ENCODE data around the gene TAF4. TPM values are rescaled to one million over a fixed set of nuclear protein-coding genes. Genes with fewer than 3 reads are reported as not detected.

Gene TAF4
- total RNA-seq, 4 donors from 2014 or later: 21.1 to 40.6 (median 22.1) TPM

DNA sequence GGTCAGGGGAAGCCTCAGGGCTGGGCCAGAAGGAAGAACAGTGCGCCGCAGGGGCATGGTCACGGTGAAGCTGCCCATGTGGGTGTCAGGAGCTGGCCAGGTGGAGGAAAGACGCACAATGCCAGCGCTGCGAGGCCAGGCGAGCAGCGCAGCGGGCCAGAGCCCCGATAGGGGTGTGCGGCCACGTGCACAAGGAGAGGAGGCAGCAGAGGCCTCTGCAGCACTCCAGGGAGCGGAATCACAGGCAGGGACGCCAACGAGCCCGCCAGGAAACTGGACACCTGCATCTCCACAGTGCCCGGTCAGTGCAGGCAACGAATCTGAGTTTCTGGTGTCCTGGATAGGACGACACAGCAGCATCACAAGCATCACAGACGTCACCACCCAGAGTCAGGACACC, 35.7 kb downstream of the TAF4 start:
- no peak for DNase-seq (ENCODE audit: low spot score in 2 of 2)
- no peak overlapping the region for H3K4me3 ChIP-seq (ENCODE audit: low read depth, poor library complexity, severe bottlenecking)
- TF ChIP-seq CTCF (IDR thresholded peaks at IDR 0.05) (no peak), POLR2A (IDR thresholded peaks at IDR 0.05) (no peak)
- 93 to 96% methylated on average over 20 of the region's 20 CpGs for WGBS, 2 donors
- intact Hi-C loops (cut with DNase I; ENCODE audit: low total_unique reads): no loop called here

DNA sequence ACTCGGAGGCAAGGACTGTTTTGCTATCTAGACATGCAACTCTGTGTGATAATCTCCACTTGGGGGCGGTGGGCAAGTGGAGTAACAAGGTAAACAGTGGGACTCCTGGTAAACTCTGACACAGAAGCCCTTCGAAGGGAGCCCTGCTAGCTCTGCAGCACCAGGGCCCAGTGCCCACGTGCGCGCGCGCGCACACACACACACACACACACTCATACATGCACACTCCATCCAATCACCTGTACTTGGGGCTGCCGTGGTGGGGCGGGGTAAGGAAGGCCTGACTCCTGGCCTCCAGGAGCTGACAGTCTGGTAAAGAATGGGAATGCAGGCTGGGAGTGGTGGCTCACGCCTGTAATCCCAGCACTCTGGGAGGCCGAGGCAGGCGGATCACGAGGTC, 36.4 kb downstream of the TAF4 start:
- no peak overlapping the region for H3K4me3 ChIP-seq (ENCODE audit: low read depth, poor library complexity, severe bottlenecking)
- no peak for DNase-seq (ENCODE audit: low spot score in 2 of 2)
- WGBS, 2 donors: 80 to 88% methylated on average over 11 to 15 of the region's 15 CpGs
- TF ChIP-seq CTCF (IDR thresholded peaks at IDR 0.05) (no peak), POLR2A (IDR thresholded peaks at IDR 0.05) (no peak)
- intact Hi-C loops (cut with DNase I; ENCODE audit: low total_unique reads): no loop called here

GRCh38 chr20:62028384-62028783, 37.3 kb downstream of the TAF4 start:
- TF ChIP-seq POLR2A (IDR thresholded peaks at IDR 0.05): no peak
- TF ChIP-seq CTCF (IDR thresholded peaks at IDR 0.05): no peak
- intact Hi-C loops (cut with DNase I; ENCODE audit: low total_unique reads): no loop called here
- DNase-seq (ENCODE audit: low spot score in 2 of 2): no peak
- 88 to 91% methylated on average over 14 of the region's 14 CpGs for WGBS, 2 donors
- H3K4me3 ChIP-seq (ENCODE audit: low read depth, poor library complexity, severe bottlenecking): no peak overlapping the region

GRCh38 chr20:62027698-62028321, 37.9 kb downstream of the TAF4 start:
- 88 to 90% methylated on average over 12 of the region's 12 CpGs for WGBS, 2 donors
- H3K4me3 ChIP-seq (ENCODE audit: low read depth, poor library complexity, severe bottlenecking): no peak overlapping the region
- no peak for TF ChIP-seq POLR2A (IDR thresholded peaks at IDR 0.05)
- TF ChIP-seq CTCF (IDR thresholded peaks at IDR 0.05): no peak
- intact Hi-C loops (cut with DNase I; ENCODE audit: low total_unique reads): no loop called here
- DNase-seq (ENCODE audit: low spot score in 2 of 2): no peak

DNA sequence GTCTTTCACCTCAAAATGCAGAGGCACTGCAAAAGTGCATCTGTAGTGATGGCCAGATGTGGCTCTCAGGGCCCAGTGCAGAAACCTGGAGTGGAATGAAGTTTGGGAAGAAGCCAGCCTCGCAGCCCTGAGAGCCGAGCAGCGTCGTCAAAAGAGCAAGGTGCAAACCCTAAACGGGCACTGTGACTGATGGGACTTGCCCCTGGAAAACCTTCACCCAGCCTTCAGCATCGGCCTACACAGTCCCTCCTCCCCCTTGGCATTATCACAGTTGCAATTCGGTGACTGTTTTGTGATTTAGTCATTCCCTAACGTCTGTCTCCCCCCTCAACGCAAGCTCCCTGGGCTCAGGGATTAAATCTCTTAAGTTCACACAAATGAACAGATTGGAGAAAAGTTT, 38.6 kb downstream of the TAF4 start:
- no peak for DNase-seq (ENCODE audit: low spot score in 2 of 2)
- 62 to 66% methylated on average over 9 of the region's 9 CpGs for WGBS, 2 donors
- no peak overlapping the region for H3K4me3 ChIP-seq (ENCODE audit: low read depth, poor library complexity, severe bottlenecking)
- no peak for TF ChIP-seq POLR2A (IDR thresholded peaks at IDR 0.05)
- no peak for TF ChIP-seq CTCF (IDR thresholded peaks at IDR 0.05)
- intact Hi-C loops (cut with DNase I; ENCODE audit: low total_unique reads): no loop called here

GRCh38 chr20:62026564-62026856, 39.2 kb downstream of the TAF4 start:
- WGBS, 2 donors: 84 to 88% methylated on average over 11 of the region's 11 CpGs
- DNase-seq (ENCODE audit: low spot score in 2 of 2): no peak
- H3K4me3 ChIP-seq (ENCODE audit: low read depth, poor library complexity, severe bottlenecking): no peak overlapping the region
- intact Hi-C loops (cut with DNase I; ENCODE audit: low total_unique reads): no loop called here
- TF ChIP-seq POLR2A (IDR thresholded peaks at IDR 0.05): no peak
